Head of caudate nucleus (tissue), 42 donors: Measurements from ENCODE around the gene CRMP1.

Source experiments
- DNase-seq, 42 donors: peaks; one replicate each; pipeline versions ENCODE4 v3.0.0 to v3.0.0-alpha.2; 2020 to 2021; ENCODE audit warnings: mixed read lengths in 7 of 42
- intact Hi-C: fragments of 100-400 bp; cut with DNase I; formaldehyde crosslinking; loops from one replicate; pipeline ENCODE4 v1.15.0; 2022

The CRMP1 gene

GRCh38 chr4:5810770-5811430 is 82.0 kb downstream of the CRMP1 start:
- intact Hi-C loops = no loop called here
- peak in 1 of 42 donors; percentile 1 for DNase-seq

GRCh38 chr4:5810151-5810550 is 82.7 kb downstream of the CRMP1 start:
- intact Hi-C loops = no loop called here
- DNase-seq = peak in 1 of 42 donors; percentile 4

- intact Hi-C loops = no loop called here
- peak in 38 of 42 donors; percentile 6 to 74 (median 42) for DNase-seq
Measured at GRCh38 chr4:5809216-5809776, 83.6 kb downstream of the CRMP1 start.

DNA sequence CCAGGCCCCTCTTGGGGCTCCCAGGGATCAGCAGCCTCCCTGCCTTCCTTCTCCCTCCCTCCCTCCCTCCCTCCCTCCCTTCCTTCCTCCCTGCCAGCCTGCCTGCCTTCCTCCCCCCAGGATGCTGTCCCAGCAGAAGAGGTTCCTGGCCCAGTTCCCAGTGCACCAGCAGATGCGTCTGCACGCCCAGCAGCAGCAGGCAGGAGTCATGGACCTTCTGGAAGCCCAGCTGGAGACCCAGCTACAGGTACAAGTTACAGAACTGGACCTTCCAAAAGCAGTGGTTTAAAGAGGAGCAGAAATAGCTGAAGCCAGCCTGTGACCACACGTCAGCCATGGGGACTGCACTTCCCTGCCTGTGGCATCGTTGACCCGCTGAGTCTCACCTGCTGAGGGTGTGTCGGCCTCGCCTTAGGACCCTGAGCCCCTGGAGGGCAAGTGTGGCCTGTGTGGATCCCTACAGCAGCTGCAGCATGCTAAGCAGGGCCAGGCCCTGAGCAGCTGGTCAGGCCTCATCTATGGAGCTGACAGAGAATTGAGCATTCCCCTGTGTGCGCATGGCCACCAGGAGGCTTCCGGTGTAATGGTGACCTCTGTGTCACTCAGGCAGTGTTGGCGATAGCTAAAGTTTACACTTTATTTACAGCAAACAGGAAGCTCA is 84.7 kb downstream of the CRMP1 start:
- peak in 3 of 42 donors; percentile 10 to 21 (median 13) for DNase-seq
- intact Hi-C loops = no loop called here

DNA sequence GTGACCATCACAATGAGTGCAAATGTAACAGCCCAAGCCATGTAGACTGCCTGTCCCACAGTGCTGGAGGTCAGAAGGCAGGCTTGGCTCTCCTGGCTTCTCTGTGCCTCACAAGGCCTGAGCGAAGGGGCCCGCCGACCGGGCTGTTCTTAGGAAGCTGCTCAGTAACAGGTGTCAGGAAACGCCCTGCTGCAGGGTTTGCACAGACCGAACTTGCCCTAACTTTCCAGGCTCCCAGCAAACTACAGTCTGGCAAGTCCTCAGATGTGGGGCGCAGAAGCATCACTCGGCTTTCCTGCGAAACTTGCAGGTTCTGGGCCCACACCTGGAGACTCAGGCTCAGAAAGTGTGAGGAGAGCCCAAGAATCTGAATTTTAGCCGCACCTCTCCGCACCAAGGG is 87.6 kb downstream of the CRMP1 start:
- intact Hi-C loops = no loop called here
- no peak for DNase-seq

DNA sequence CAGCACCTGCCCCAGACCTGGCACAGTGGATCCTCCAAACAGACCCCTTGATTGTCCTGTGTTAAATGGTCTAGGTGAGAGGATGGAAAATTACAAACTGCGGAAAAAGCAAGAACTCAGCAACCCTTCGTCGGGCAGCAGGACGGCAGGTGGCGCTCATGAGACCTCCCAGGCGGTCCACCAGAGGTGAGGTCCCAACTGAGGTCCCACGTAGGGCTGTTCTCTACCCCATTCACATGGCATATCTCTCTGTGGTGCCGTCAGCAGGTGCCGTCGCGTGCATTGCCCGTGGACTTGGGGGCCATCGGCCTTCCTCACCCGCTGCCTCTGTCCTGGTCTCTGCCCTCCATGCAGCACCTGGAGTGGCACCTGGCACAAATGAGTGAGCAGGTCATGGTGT is 88.2 kb downstream of the CRMP1 start:
- intact Hi-C loops = no loop called here
- no peak for DNase-seq

GRCh38 chr4:5802565-5802964 is 90.3 kb downstream of the CRMP1 start:
- intact Hi-C loops = no loop called here
- DNase-seq = no peak

- DNase-seq = peak in 1 of 42 donors; percentile 7
- intact Hi-C loops = no loop called here
Measured at GRCh38 chr4:5801696-5802095, 91.2 kb downstream of the CRMP1 start.

DNA sequence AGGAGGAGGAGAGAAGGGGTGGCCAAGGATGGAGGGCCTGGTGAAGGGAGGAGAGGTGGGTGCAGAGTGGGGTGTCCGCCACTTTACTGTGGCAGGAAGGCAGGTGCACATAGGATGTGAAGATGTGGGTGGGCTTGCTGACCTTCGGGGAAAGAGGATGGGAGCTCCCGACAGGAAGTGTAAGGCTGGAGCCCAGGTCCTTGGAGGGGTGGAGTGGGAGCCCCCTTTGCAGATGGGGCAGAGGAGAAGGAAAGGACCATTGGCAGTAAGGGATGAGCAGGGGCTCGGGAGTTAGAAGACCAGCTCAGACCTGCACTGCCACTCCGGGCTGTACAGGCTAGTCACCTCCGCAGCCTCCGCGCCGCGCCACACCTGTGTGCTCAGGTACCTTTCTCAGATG is 92.4 kb downstream of the CRMP1 start:
- DNase-seq = peak in 3 of 42 donors; percentile 11 to 16 (median 15)
- intact Hi-C loops = no loop called here

DNA sequence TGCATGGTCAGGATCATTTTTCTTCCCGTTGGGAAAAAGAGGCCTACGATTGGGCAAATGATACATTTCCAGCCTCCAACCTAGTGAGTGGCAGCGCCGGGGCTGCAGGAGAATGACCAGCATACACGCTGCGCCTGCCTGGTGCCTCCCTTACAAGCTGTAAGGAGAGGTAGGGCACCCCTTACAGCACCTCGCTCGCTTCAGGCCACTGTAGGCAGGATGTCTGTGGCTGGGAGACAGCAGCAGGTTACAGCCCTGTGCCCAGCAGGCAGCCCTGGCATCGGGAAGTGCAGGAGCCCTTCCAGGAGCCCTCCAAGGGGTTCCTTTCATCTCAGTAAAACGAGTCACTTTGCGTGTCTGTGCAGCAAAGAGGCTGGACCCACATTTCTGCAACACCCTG is 93.5 kb downstream of the CRMP1 start:
- peak in 2 of 42 donors; percentile 1 to 6 for DNase-seq
- intact Hi-C loops = loop anchor here (5.0 kb wide), 1 partner anchor 747 kb away; the partner anchor contains the start of gene STK32B

- intact Hi-C loops = loop anchor here (5.0 kb wide), 1 partner anchor 747 kb away; the partner anchor contains the start of gene STK32B
Measured at GRCh38 chr4:5798946-5799345, 93.9 kb downstream of the CRMP1 start.

GRCh38 chr4:5798462-5798861 is 94.4 kb downstream of the CRMP1 start:
- DNase-seq = peak in 3 of 42 donors; percentile 10 to 22 (median 21)
- intact Hi-C loops = loop anchor here (5.0 kb wide), 1 partner anchor 746 kb away; the partner anchor contains the start of gene STK32B

More at GRCh38 chr4:5798946-5799345, 93.9 kb downstream of the CRMP1 start:
- peak in 3 of 42 donors; percentile 7 to 14 (median 12) for DNase-seq

- intact Hi-C loops = loop anchor here (5.0 kb wide), 1 partner anchor 746 kb away; the partner anchor contains the start of gene STK32B
Measured at GRCh38 chr4:5797866-5798265, 95.0 kb downstream of the CRMP1 start.

GRCh38 chr4:5796976-5797375 is 95.9 kb downstream of the CRMP1 start:
- intact Hi-C loops = loop anchor here (5.0 kb wide), 1 partner anchor 745 kb away; the partner anchor contains the start of gene STK32B
- peak in 4 of 42 donors; percentile 8 to 29 (median 25) for DNase-seq

More at GRCh38 chr4:5797866-5798265, 95.0 kb downstream of the CRMP1 start:
- peak in 4 of 42 donors; percentile 1 to 4 (median 3) for DNase-seq

- intact Hi-C loops = loop anchor here (5.0 kb wide), 1 partner anchor 743 kb away; the partner anchor contains the start of gene STK32B
- peak in 1 of 42 donors; percentile 2 for DNase-seq
Measured at GRCh38 chr4:5795580-5795979, 97.3 kb downstream of the CRMP1 start.

DNA sequence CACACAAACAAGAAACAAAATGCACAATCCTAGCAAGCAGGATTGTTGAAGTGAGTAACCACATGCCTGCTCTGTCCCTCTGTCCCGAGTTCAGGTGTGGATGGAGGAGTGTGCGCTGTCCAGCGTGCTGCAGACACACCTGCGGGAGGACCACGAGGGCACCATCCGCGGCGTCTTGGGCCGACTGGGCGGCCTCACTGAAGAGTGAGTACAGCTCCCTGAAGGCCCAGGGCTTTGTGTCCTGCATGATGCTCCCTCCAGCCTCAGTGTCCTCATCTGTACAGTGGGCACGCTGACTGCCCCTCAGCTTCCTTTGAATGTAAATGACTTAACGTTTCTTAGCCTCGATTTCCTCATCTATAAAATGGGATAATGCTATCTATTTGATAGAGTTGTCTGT is 99.4 kb downstream of the CRMP1 start:
- intact Hi-C loops = no loop called here
- peak in 2 of 42 donors; percentile 14 to 26 for DNase-seq

- intact Hi-C loops = no loop called here
Measured at GRCh38 chr4:5791654-5792053, 101.2 kb downstream of the CRMP1 start.

DNA sequence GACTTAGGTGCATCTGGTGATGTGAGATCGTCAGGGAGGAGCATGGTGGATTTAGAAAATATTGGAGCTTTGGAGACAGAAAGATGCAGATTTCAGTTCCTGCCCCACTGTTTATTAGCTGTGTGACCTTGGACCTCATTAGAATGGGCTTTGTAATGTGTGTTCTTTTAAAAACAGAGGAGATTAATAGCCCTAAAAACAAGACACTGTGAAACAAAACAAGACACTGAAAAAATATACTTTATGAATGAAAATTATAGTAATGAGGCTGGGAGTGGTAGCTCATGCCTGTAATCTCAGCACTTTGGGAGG is 102.4 kb downstream of the CRMP1 start:
- intact Hi-C loops = no loop called here
- DNase-seq = no peak

More at GRCh38 chr4:5791654-5792053, 101.2 kb downstream of the CRMP1 start:
- peak in 1 of 42 donors; percentile 22 for DNase-seq

- intact Hi-C loops = no loop called here
- peak in 3 of 42 donors; percentile 7 to 27 (median 21) for DNase-seq
Measured at GRCh38 chr4:5789141-5789540, 103.7 kb downstream of the CRMP1 start.

GRCh38 chr4:5788144-5788543 is 104.7 kb downstream of the CRMP1 start:
- intact Hi-C loops = no loop called here
- peak in 2 of 42 donors; percentile 12 to 13 for DNase-seq
